ENCODE data around the gene MAS1L.

- TF ChIP-seq CTCF (IDR thresholded peaks at IDR 0.05) (no peak), ZFX (IDR thresholded peaks at IDR 0.05; ENCODE audit: borderline replicate concordance) (no peak)
Measured at GRCh38 chr6:29529956-29530355, 42.2 kb upstream of the MAS1L start.
